Retinal pigment epithelial cell (primary cell): ENCODE results near the gene PNRC2.
A peak's percentile ranks its signal among the peaks of the same experiment; 100 is the strongest.

Experiments used
- DNase-seq: peaks from one replicate; pipeline ENCODE4 v3.0.0-alpha.2; 2010; ENCODE audit warnings: low read depth
- H3K4me3 ChIP-seq: 2 replicates; pipeline ENCODE4 v1.5.1; 2011; ENCODE audit warnings: mild to moderate bottlenecking, low read length, control low read depth, moderate library complexity
- CTCF ChIP-seq: conservative IDR thresholded peaks from 2 replicates; pipeline ENCODE4 v1.5.1; 2011; ENCODE audit warnings: low read depth, low read length, control low read depth, inconsistent platforms

PNRC2 gene

GRCh38 chr1:23927097-23927496 lies 32.5 kb upstream of the PNRC2 start:
- H3K4me3 ChIP-seq = no peak overlapping the region
- peak; percentile 7 for DNase-seq
- TF ChIP-seq CTCF = no peak

GRCh38 chr1:23928789-23929188 lies 30.8 kb upstream of the PNRC2 start:
- no peak overlapping the region for H3K4me3 ChIP-seq
- TF ChIP-seq CTCF = no peak
- no peak for DNase-seq

- H3K4me3 ChIP-seq = no peak overlapping the region
- DNase-seq = no peak
- TF ChIP-seq CTCF = no peak
These were observed 29.4 kb upstream of the PNRC2 start for GRCh38 chr1:23930270-23930669.

GRCh38 chr1:23930861-23931490 lies 28.7 kb upstream of the PNRC2 start:
- TF ChIP-seq CTCF = no peak
- peak; percentile 62 for DNase-seq
- peak overlapping the region; percentile 24 for H3K4me3 ChIP-seq

GRCh38 chr1:23931491-23931880 lies 28.1 kb upstream of the PNRC2 start:
- no peak for TF ChIP-seq CTCF
- DNase-seq = peak; percentile 25
- H3K4me3 ChIP-seq = peak overlapping the region; percentile 24

- DNase-seq = no peak
- no peak for TF ChIP-seq CTCF
- no peak overlapping the region for H3K4me3 ChIP-seq
These were observed 23.0 kb upstream of the PNRC2 start for GRCh38 chr1:23936481-23937176.

- DNase-seq = no peak
- TF ChIP-seq CTCF = no peak
These were observed 12.3 kb upstream of the PNRC2 start for GRCh38 chr1:23947366-23947765.

More at GRCh38 chr1:23947366-23947765, 12.3 kb upstream of the PNRC2 start:
- H3K4me3 ChIP-seq = no peak overlapping the region
